Small intestine (tissue), 7 donors: ENCODE data around the gene SIPA1L3. TPM values are rescaled to one million over a fixed set of nuclear protein-coding genes. Genes with fewer than 3 reads are reported as not detected.

Source experiments
- DNase-seq, 2 donors: peaks; one replicate each; pipeline versions ENCODE4 v3.0.0 to v3.0.0-alpha.2; 2013
- FAIRE-seq: peaks from 2 replicates; lab custom pipeline; 2012; peaks lifted over from hg19 to GRCh38; lab: Jason Lieb, UNC
- H3K27ac ChIP-seq, 3 donors: one replicate each; pipeline ENCODE4 v1.5.1; 2013; ENCODE audit warnings: low read length in 2 of 3, mild to moderate bottlenecking in 2 of 3, control low read depth in 1 of 3, inconsistent platforms in 1 of 3, low read depth in 1 of 3, moderate library complexity in 1 of 3
- H3K27me3 ChIP-seq, 3 donors: one replicate each; pipeline ENCODE4 v1.6.1; 2013; ENCODE audit warnings: low read length in 3 of 3, inconsistent platforms in 1 of 3; ENCODE audit not compliant: control insufficient read depth in 3 of 3, insufficient read depth in 3 of 3
- H3K36me3 ChIP-seq, 3 donors: one replicate each; pipeline ENCODE4 v1.6.1; 2013; ENCODE audit warnings: low read length in 3 of 3, inconsistent platforms in 1 of 3, low read depth in 1 of 3, mild to moderate bottlenecking in 1 of 3, moderate library complexity in 1 of 3; ENCODE audit not compliant: control insufficient read depth in 3 of 3, insufficient read depth in 2 of 3
- H3K4me1 ChIP-seq, 3 donors: one replicate each; pipeline ENCODE4 v1.6.1; 2013; ENCODE audit warnings: low read length in 2 of 3, inconsistent platforms in 1 of 3, low read depth in 1 of 3, mild to moderate bottlenecking in 1 of 3, moderate library complexity in 1 of 3; ENCODE audit not compliant: control insufficient read depth in 3 of 3, insufficient read depth in 2 of 3
- H3K4me3 ChIP-seq, 3 donors: one replicate each; pipeline ENCODE4 v1.5.1; 2013; ENCODE audit warnings: low read length in 3 of 3, control low read depth in 1 of 3, inconsistent platforms in 1 of 3, low read depth in 1 of 3, mild to moderate bottlenecking in 1 of 3, moderate library complexity in 1 of 3
- H3K9me3 ChIP-seq, 2 donors: one replicate each; pipeline ENCODE4 v1.6.1; 2013; ENCODE audit warnings: low read depth in 1 of 2, low read length in 1 of 2; ENCODE audit not compliant: control insufficient read depth in 2 of 2, insufficient read depth in 1 of 2
- WGBS, 3 donors: extraction: QIAGEN DNeasy Blood & Tissue Kit; methylation state at CpG; one replicate each; pipeline ENCODE4 v1.1.7; 2013; 5-methylcytosine and 5-hydroxymethylcytosine counted together
- polyA plus RNA-seq, 4 donors: library from polyadenylated mRNA; stranded (reverse) in 3 of 4; unstranded in 1 of 4; fragments of 200-250 nt in 3 of 4; fragments of 120-200 nt in 1 of 4; gene quantifications; one replicate each; pipeline versions ENCODE4 v1.2.1 to v1.2.3, GENCODE V29; 2013
- donor health status: healthy with polysubstance abuse.
- donor health status: control.
- donor health status: control.
- donor health status: Bipolar disorder and iron deficiency.
- donor health status: healthy.

Gene SIPA1L3
- polyA plus RNA-seq, 4 donors, result 19.2 to 57.9 (median 34.1) TPM

DNA sequence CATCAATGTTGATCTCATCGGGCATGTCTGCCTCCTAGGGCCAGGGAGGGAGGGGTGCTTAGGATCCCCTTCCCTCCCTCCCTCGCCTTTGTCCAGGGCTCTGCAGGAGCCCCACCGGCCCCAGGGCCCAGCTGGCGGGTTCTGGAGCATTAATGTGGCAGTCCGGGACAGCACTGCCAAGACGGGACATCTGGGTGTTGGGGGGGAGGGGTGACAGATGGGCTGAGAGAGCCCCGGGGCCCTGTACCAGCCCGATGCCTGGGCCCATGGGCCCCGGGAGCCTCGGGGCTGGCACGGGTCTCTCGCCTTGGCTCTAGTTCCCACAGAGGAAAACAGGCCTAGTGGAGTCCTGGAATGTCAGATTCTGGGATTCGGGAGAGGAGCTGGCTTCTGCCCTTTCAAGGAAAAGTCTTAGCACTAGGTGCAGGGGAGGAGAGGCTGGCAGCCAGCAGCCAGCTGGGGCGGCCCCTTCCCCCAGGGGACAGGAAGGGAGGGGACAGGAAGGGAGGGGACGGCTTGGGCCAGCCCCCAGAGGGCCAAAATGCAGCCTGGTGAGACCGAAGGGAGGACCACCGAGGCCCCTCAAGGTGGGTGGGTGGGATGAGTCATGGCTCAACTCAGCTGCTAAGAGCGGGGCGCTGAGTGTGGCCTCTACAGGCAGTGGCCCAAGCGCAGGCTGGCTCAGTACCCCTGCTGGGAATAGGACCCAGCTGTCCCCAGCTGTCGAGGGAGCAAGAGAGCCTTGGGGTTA, 346.1 kb downstream of the SIPA1L3 start:
- Histone ChIP-seq H3K27me3 (peaks cover 0 to 7% (median 0%) of the 10 kb centered on the region in 3 donors), H3K36me3 (peaks cover 0 to 14% (median 0%) of the 10 kb centered on the region in 3 donors), H3K9me3 (peaks cover 0 to 4% of the 10 kb centered on the region in 2 donors), H3K4me1 (peaks cover 1 to 56% (median 2%) of the 10 kb centered on the region in 3 donors), H3K27ac (peak overlapping the region; percentile 14 to 91 (median 56)), H3K4me3 (no peak overlapping the region)
- DNase-seq (peak in 1 of 2 donors; percentile 33), FAIRE-seq (no peak)
- 44 to 80% (median 69%) methylated on average over 18 to 21 of the region's 21 CpGs for WGBS, 3 donors

DNA sequence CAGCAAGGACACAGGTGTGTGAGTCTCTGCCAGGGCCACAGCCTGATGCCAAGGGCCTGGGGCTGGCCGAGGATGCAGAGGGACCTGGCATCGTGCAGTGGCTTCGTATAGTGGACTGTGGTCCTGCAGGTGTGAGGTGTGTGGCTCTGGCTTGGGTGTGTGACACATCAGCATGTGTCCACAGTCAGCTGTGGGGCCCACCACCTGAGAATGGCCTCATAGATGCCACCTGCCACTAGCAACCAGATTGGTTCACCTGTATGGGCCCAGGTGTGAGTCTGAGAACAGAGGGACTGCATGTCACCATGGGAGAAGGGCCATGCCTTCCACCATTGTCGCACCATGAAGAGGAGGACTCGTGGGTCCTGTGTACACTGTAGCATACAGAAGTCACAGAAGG, 346.8 kb downstream of the SIPA1L3 start:
- Histone ChIP-seq H3K4me3 (no peak overlapping the region), H3K36me3 (peaks cover 0 to 12% (median 0%) of the 10 kb centered on the region in 3 donors), H3K27ac (peak overlapping the region in 1 of 3 donors; percentile 91), H3K9me3 (peaks cover 0 to 4% of the 10 kb centered on the region in 2 donors), H3K4me1 (peaks cover 1 to 51% (median 2%) of the 10 kb centered on the region in 3 donors), H3K27me3 (peaks cover 0 to 7% (median 0%) of the 10 kb centered on the region in 3 donors)
- DNase-seq, result peak in 1 of 2 donors; percentile 34
- 78 to 93% (median 86%) methylated on average over 5 of the region's 5 CpGs for WGBS, 3 donors
- FAIRE-seq, result no peak

DNA sequence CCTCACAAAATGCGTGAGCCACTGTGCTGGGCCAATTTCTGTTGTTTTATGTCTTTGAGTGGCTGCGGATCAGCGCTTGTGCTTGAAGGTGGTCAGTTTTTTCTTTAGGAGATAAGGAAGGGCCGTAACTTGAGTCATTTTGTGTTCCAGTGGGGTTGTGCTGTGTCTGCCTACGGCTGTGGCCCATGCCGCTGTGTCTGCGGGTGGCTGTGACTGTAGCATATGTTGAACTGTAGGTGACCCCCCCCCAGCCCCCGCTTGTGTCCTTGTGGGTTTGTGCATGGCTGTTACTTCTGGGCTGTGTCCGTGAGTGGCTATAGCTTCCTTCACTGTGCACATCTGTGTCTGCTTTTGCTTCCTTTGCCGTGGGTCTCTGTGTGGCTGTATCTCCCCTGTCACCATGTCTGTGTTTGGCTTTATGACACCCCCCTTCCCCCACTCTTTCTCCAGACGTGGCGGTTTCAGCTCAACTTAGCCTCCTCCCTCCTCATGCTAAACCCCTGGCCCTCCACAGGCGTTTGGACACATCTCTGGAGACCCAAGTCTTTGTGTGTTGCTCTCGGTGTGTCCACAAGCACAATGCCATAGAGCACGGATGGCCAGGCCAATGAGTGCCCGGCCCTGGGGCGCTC, 348.5 kb downstream of the SIPA1L3 start:
- peak overlapping the region in 2 of 3 donors; percentile 4 to 54 for H3K27ac ChIP-seq
- DNase-seq (peak in 1 of 2 donors; percentile 63), FAIRE-seq (no peak)
- peaks cover 0 to 1% of the 10 kb centered on the region in 2 donors for H3K9me3 ChIP-seq
- 53 to 62% (median 61%) methylated on average over 17 of the region's 17 CpGs for whole genome bisulfite sequencing, 3 donors
- peaks cover 0 to 12% (median 0%) of the 10 kb centered on the region in 3 donors for H3K36me3 ChIP-seq
- peak overlapping the region; percentile 38 to 46 (median 42) for H3K4me3 ChIP-seq
- H3K4me1 ChIP-seq, result peaks cover under 1 to 42% (median 1%) of the 10 kb centered on the region in 3 donors
- peaks cover 0 to 7% (median 0%) of the 10 kb centered on the region in 3 donors for H3K27me3 ChIP-seq

Other genes with a start within 250 kb of the SIPA1L3 start
- gene ZNF607, start 187.4 kb upstream of the SIPA1L3 start, polyA plus RNA-seq, result 1 to 10 TPM; 1.1 to 10.0 (median 2.1) TPM
- 1 to 10 TPM in 3 of 4 donors, not detected in 1; 1.3 to 7.9 (median 1.6) TPM for gene ZNF573, start 127.6 kb upstream of the SIPA1L3 start, polyA plus RNA-seq
- under 1 TPM in 1 of 4 donors, not detected in 3; 0.01 TPM for gene WDR87, start 614 bp upstream of the SIPA1L3 start, polyA plus RNA-seq